ENCODE measurements around the gene PDHX.

The PDHX gene

DNA sequence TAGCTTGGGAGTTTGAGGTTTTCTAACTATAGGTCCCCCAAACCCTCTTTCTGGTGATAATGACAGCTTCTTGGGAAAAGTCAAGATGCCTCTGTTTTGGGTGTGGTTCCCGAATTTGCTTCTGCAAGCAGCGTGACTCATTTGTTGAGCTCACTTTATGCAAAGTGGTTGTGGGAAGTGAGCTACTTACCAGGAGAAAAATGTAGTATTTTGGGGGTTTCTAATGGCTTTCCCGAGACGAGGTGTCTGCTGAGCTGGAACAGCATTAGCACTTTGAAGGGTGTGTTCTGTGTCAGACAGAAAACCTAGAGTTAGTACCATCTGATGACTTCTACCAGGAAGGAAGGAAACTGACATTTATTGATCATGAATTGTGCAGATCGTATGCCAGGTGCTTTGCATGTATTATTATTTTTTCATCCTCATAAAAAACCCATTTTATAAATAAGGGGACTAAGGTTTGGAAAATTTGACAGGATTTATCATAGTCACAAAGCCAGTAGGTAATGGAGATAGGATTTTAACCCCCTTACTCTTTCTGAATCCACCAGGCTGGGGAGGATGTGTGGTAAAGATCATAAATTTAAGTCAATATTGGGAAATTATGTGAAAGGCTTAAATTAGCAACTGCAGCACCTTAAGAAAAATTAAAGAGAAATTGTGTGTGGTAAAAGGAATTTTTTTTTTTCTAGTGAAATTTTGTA lies 113.7 kb downstream of the PDHX start:
- no peak for DNase-seq

DNA sequence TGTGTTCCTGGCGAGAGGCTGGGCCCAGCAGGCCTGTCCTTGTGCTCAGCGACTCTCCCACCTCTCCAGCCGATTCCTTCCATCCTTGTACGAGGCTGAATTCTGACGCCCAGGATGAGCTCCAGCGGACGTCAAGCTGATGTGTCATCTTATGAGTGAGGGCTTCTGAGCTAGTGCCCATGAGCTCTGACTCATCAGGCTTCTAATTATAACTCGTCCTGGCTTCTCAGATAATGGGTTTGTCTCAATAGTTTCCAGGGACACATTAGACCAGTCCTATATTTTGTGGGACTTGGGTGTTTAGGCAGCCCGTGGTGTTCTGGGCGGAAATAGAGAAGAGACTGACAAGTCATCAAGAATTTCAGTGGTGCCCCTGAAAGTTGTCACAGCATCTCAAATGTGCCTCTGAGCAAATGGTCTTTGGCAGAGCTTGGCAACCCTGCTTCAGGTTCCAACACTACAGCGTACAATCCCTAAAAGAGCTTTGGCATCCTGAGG lies 114.3 kb downstream of the PDHX start:
- peak in 1 of 3 experiments; percentile 18 for DNase-seq

DNA sequence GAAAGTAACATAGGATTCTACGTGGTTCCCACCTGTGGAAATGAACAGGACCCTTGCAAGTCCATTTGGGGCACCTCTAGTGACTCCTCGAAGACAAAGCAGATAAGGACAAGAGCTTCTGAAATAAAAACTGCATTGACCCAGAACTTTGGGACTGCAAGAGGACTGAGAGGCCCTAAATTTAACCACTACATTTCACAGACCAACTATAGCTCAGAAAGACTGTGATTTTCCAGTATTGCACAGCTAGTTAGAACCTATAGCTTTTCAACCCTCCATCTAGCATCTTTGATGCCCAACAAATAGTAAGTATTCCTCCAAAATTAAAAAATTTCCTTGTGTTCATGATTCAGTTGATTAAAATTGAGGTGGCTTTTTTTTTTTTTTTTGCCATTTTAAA lies 114.9 kb downstream of the PDHX start:
- no peak for DNase-seq

DNA sequence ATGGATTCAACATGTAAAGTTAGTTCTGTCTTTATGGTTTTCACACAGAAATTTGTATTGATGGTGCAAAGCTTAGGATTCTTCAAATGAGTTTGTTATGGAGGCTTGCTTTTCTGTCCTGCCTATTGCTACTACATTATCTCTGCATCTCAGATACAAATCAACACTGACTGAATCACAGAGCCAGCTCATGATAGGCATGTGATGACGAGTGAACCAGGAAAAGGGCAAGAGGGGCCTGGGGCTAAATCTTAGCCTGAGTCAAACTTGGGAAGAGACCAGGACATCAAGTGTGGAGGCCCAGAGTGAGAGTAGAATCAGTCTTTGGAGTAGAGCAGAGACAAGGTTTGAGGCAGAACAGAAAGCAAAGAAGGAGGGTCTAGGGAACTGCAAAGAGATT lies 115.4 kb downstream of the PDHX start:
- DNase-seq = no peak

GRCh38 chr11:35033011-35033410 lies 116.6 kb downstream of the PDHX start:
- no peak for DNase-seq

- no peak for DNase-seq
These were observed 118.0 kb downstream of the PDHX start for GRCh38 chr11:35034401-35034800.

DNA sequence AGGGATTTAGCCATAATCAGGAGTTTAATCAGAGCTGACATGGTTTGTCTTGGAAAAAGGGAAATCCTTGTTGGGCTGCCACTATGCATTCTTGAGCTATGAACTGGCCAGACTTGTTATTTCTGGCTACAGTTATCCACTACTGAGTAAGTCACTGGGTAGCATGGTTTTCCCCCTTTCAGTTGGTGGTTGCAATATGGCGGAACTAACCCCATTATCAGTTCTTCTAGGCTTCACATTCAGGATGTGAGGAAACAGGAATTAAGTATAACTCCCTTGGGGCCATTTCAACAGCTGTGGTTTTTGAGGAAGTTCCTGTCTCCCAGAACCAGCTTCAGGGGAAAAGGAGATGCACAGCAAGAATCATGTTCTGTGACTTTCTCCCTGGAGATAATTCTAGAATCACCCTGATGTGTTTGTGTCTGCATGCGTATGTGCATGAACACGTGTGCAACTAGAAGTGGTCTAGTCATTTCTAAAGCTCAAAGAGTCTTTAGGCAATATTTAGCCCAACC lies 119.5 kb downstream of the PDHX start:
- DNase-seq = no peak

DNA sequence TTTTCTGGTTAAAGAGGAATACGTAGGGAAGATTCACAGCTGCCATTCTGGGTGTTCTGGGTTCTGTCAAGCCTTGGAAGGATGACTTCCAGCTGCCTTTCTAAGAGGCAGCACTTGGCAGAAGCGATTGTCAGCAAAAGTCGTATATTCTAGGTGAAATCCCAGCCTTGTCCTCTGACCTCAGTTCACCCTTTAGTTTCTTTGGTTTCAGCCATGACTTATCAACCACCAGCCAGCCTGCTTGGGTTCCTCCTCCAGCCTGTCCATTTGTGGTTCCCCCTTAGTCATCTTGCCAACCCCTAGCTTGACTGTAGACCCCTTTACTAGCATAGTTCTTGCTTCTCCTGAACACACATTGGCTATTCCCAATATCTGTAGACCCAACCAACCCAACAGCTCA lies 120.2 kb downstream of the PDHX start:
- DNase-seq = no peak

DNA sequence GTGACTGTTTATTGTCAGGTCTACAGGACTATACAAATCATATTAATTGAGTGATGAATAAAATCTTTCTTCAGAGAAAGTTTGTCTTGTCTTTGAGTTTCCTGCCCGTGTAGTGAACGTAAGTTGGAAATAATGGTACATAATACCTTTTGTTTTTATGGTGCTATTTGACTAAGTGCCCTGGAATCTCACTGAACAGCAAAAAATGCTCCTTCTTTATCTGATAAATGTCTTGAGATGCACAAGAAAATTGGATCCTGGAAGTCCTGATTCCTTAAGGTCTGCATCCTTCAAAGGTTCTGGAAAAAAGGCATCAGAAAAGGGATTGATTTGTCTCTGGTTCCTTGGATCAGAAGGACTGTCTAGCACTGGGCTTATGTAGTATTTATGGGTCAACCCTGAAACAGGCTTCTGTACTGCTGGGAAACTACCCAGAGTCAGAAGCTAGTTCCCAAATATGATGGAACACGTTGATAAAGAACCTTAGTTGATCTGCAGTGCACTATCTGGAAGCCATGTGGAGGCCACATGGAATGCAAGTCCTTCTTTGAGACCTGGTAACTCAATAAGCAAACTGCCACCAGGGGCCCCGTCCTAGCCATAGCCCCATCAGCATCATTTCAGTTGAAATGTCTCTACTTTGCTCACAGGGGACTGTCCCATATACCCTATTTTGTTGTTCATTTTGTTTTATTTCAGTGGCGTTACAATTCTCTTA lies 122.0 kb downstream of the PDHX start:
- DNase-seq = no peak

GRCh38 chr11:35039076-35039475 lies 122.7 kb downstream of the PDHX start:
- DNase-seq = no peak

- no peak for DNase-seq
These were observed 124.0 kb downstream of the PDHX start for GRCh38 chr11:35040221-35040942.

DNA sequence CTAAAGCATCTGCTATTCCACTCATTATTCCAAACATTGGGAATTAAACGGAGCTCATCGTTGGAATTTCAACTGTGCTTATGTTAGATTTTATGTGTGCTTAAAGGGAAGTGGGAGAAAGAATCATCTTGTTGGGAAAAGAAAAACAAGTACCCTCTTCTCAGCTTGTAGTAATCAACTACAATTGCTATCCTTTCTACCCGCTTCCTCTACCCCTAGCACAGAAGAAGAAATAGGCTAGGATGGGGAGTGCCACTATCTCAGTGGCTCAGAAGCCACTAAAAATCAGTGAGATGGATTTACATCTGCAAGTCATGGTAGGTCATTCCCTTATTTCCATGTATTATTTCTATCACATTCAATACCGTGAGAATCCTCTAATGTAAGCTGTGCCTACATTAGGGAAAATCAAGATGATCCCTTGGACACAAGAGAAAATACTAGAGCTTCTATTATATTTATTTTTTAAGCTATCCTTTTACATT lies 124.7 kb downstream of the PDHX start:
- DNase-seq = no peak

- DNase-seq = no peak
These were observed 125.8 kb downstream of the PDHX start for GRCh38 chr11:35042224-35042623.

GRCh38 chr11:35042913-35043312 lies 126.5 kb downstream of the PDHX start:
- DNase-seq = no peak

DNA sequence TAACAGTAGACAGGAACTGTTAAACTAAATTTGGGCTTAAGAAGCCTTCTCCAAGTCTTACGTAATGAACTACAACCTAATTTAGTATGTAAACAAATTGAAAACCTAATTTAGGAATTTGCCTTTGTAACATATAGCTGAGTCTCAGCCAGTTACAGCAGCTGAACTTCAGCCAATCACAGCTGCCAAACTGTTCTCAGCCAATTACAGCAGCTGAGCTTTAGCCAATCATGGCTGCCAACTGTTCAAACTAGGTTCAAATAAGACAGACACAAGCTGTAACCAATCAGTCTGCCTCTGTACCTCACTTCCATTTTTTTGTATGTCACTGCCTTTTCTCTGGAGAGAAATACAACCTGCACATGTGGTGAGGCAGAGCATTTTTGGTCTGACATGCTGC lies 127.5 kb downstream of the PDHX start:
- DNase-seq = peak in 1 of 3 experiments; percentile 10

DNA sequence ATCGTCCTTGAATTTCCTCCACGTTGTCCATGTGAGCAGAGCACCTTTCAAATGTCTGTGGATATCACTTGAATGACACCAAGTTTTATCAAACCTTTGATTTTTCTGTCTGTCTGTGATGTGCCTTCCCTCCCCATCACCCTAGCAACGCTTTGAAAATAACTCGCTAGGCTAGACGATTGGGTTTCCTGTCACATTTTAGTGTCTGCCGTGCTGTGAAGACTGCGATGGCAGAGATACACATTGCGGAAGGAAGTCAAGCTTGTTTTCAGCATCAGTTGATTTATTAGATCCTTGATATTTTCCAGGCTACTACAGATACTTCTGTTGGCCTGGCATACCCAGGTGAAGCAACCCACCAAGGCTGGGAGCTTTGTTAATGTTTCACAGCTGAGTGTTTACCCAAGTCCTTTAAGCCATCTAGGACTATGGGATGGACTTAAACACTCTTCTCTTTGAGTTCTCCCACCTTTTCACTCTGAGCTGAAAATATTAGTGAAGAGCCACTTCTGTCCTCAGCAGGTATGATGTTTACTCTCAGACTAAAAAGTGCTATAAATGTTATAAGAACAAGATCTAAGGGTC lies 128.9 kb downstream of the PDHX start:
- peak; percentile 62 to 96 (median 90) for DNase-seq

Data from NCI-H1417 (cell line).